Measurements from ENCODE around the gene KCNK13. TPM values are rescaled to one million over a fixed set of nuclear protein-coding genes. Genes with fewer than 3 reads are reported as not detected.

KCNK13 gene
- total and polyA plus RNA-seq, 8 donors, result 0.08 to 0.97 (median 0.13) TPM; not detected in 2

DNA sequence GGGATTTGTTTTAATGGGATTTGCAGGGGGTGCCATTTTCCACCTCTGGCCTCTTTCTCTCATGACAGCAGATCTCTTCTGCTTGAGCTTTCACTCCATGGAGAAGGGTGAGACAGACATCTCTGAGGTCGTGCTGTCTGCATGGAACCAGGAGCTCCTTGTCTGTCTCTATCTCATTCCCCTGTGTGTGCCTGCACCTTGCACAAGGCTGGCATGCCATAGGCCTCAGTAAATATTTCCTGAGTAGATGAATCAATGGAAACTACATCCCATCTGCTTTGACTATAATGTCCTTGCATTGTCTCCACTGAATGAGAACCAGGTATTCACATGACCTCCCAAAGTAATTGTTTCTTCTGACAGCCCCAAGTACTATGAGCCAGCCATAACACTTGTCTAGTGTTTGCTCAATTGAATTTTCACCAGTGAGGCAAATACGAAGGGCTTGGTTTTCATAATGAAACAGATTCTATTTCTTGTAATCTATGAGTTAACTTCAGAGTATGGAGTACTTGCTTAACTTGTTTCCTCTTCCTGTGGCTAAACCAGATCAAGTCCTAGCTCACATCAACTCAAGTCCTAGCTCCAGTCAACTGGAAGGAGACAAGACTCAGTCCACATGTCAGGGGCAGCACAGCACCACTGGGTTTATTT is 32.3 kb downstream of the KCNK13 start:
- H3K9me3 ChIP-seq, result no peaks in the 10 kb centered on the region
- DNase-seq, result no peak
- intact Hi-C loops (cut with DNase I), result no loop called here
- TF ChIP-seq, protein P1, sequence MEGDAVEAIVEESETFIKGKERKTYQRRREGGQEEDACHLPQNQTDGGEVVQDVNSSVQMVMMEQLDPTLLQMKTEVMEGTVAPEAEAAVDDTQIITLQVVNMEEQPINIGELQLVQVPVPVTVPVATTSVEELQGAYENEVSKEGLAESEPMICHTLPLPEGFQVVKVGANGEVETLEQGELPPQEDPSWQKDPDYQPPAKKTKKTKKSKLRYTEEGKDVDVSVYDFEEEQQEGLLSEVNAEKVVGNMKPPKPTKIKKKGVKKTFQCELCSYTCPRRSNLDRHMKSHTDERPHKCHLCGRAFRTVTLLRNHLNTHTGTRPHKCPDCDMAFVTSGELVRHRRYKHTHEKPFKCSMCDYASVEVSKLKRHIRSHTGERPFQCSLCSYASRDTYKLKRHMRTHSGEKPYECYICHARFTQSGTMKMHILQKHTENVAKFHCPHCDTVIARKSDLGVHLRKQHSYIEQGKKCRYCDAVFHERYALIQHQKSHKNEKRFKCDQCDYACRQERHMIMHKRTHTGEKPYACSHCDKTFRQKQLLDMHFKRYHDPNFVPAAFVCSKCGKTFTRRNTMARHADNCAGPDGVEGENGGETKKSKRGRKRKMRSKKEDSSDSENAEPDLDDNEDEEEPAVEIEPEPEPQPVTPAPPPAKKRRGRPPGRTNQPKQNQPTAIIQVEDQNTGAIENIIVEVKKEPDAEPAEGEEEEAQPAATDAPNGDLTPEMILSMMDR (IDR thresholded peaks at IDR 0.05), result no peak
- ATAC-seq, result no peak
- H3K4me3 ChIP-seq, result no peak overlapping the region
- no peak overlapping the region for H3K27ac ChIP-seq
- 39 to 51% methylated on average over 2 of the region's 2 CpGs for WGBS, 2 donors
- no peak for FAIRE-seq
- H3K4me1 ChIP-seq, result no peaks in the 10 kb centered on the region
- no peaks in the 10 kb centered on the region for H3K36me3 ChIP-seq
- H3K27me3 ChIP-seq, result no peaks in the 10 kb centered on the region

GRCh38 chr14:90095096-90095495 is 33.3 kb downstream of the KCNK13 start:
- ATAC-seq (no peak), FAIRE-seq (no peak), DNase-seq (no peak)
- 50 to 63% methylated on average over 4 of the region's 4 CpGs for WGBS, 2 donors
- TF ChIP-seq, protein P1 (IDR thresholded peaks at IDR 0.05), result no peak
- Histone ChIP-seq H3K27me3 (no peaks in the 10 kb centered on the region), H3K36me3 (no peaks in the 10 kb centered on the region), H3K27ac (no peak overlapping the region), H3K4me1 (no peaks in the 10 kb centered on the region), H3K9me3 (no peaks in the 10 kb centered on the region), H3K4me3 (no peak overlapping the region)
- intact Hi-C loops (cut with DNase I), result no loop called here

- H3K27ac ChIP-seq, result no peak overlapping the region
- no peak overlapping the region for H3K4me3 ChIP-seq
- intact Hi-C loops (cut with DNase I), result no loop called here
- DNase-seq (no peak), FAIRE-seq (no peak), ATAC-seq (no peak)
- 85 to 86% methylated on average over 1 of the region's 1 CpG for WGBS, 2 donors
- TF ChIP-seq, protein P1 (IDR thresholded peaks at IDR 0.05), result no peak
- no peaks in the 10 kb centered on the region for H3K27me3 ChIP-seq
- no peaks in the 10 kb centered on the region for H3K9me3 ChIP-seq
- H3K4me1 ChIP-seq, result no peaks in the 10 kb centered on the region
- no peaks in the 10 kb centered on the region for H3K36me3 ChIP-seq
Measured at GRCh38 chr14:90096566-90096965, 34.8 kb downstream of the KCNK13 start.

- Histone ChIP-seq H3K27me3 (no peaks in the 10 kb centered on the region), H3K4me1 (no peaks in the 10 kb centered on the region), H3K4me3 (no peak overlapping the region), H3K36me3 (no peaks in the 10 kb centered on the region), H3K27ac (no peak overlapping the region), H3K9me3 (no peaks in the 10 kb centered on the region)
- FAIRE-seq, result no peak
- ATAC-seq, result no peak
- TF ChIP-seq, protein P1 (IDR thresholded peaks at IDR 0.05), result no peak
- DNase-seq, result no peak
- intact Hi-C loops (cut with DNase I), result no loop called here
- 60 to 75% methylated on average over 3 of the region's 3 CpGs for WGBS, 2 donors
Measured at GRCh38 chr14:90103808-90104207, 42.0 kb downstream of the KCNK13 start.

GRCh38 chr14:90105756-90106155 is 44.0 kb downstream of the KCNK13 start:
- no peaks in the 10 kb centered on the region for H3K9me3 ChIP-seq
- no peak overlapping the region for H3K27ac ChIP-seq
- intact Hi-C loops (cut with DNase I), result no loop called here
- ATAC-seq, result no peak
- FAIRE-seq, result no peak
- TF ChIP-seq, protein P1 (IDR thresholded peaks at IDR 0.05), result no peak
- no peak overlapping the region for H3K4me3 ChIP-seq
- H3K36me3 ChIP-seq, result no peaks in the 10 kb centered on the region
- H3K4me1 ChIP-seq, result no peaks in the 10 kb centered on the region
- no peak for DNase-seq
- no peaks in the 10 kb centered on the region for H3K27me3 ChIP-seq
- WGBS, 2 donors, result 71 to 79% methylated on average over 4 of the region's 4 CpGs

Measured in pancreas (tissue), 10 donors.